ENCODE measurements around the gene MAFG. TPM values are rescaled to one million over a fixed set of nuclear protein-coding genes. Genes with fewer than 3 reads are reported as not detected.

MAFG gene
- total RNA-seq, 1 donor from 2014 or later = 35.8 TPM

DNA sequence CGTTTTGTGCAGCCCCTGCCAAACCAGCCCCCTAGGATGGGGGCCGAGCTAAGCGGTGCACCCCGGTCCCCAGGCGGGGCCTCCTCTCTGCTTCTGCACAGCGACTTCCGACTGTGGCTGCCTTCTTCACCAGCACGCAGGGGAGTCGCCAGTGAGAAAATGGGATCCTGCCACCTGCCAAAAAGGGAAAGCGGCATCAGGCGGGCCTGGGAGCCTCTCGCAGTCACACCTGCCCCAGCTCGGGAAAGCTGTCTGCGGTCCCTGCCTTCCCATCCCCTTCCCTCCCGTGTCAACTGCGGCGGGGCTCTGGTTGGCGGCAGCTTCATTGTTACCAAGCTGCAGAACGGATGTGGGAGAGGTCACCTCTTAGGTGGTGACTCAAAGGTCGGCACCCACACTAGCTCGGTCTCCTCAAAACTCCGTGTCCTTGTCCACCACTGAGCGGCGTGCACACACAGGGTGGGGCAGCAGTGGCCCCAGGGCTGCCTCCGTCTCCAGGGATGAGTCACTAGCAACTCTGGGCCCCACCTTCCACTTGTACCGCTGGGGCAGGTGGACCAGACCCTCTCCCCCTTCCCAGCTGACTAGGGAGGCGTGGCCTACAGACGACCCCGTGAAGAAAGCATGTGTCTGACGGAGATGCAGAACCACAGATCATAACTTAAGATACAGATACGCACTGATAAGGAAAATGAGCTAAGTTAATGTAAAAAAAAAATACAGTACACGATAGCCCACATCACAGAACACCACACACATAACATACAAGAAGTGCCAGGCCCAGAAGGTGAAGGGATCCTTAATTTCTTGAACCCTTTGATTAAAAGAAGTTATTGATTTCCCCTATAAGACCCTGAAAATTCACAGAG lies 14.9 kb downstream of the MAFG start:
- H3K79me2 ChIP-seq (ENCODE audit: insufficient read depth, low read length) = peaks cover 31% of the 10 kb centered on the region
- H3K4me1 ChIP-seq (ENCODE audit: insufficient read depth, low read length) = peaks cover 18% of the 10 kb centered on the region
- Mint-ChIP-seq H3K4me3 (ENCODE audit: unreplicated experiment) (peak overlapping the region; percentile 70), H3K36me3 (ENCODE audit: low read depth, unreplicated experiment) (peaks cover 12% of the 10 kb centered on the region), H3K27ac (ENCODE audit: unreplicated experiment) (peak overlapping the region; percentile 72), H3K4me1 (ENCODE audit: low read depth, unreplicated experiment) (peaks cover 9% of the 10 kb centered on the region), H3K9me3 (ENCODE audit: unreplicated experiment) (peaks cover 1% of the 10 kb centered on the region), H3K27me3 (ENCODE audit: low read depth, unreplicated experiment) (no peaks in the 10 kb centered on the region)
- H3K27ac ChIP-seq (ENCODE audit: low read depth, low read length) = no peak overlapping the region
- TF ChIP-seq, protein P1, sequence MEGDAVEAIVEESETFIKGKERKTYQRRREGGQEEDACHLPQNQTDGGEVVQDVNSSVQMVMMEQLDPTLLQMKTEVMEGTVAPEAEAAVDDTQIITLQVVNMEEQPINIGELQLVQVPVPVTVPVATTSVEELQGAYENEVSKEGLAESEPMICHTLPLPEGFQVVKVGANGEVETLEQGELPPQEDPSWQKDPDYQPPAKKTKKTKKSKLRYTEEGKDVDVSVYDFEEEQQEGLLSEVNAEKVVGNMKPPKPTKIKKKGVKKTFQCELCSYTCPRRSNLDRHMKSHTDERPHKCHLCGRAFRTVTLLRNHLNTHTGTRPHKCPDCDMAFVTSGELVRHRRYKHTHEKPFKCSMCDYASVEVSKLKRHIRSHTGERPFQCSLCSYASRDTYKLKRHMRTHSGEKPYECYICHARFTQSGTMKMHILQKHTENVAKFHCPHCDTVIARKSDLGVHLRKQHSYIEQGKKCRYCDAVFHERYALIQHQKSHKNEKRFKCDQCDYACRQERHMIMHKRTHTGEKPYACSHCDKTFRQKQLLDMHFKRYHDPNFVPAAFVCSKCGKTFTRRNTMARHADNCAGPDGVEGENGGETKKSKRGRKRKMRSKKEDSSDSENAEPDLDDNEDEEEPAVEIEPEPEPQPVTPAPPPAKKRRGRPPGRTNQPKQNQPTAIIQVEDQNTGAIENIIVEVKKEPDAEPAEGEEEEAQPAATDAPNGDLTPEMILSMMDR (IDR thresholded peaks at IDR 0.05; ENCODE audit: insufficient read depth, low read depth, low read length) = no peak
- TF ChIP-seq EZH2 (IDR thresholded peaks at IDR 0.05; ENCODE audit: insufficient read depth, low read length) = no peak
- H3K4me2 ChIP-seq (ENCODE audit: low read length) = no peak overlapping the region
- H3K27me3 ChIP-seq (ENCODE audit: insufficient read depth, low read length) = no peaks in the 10 kb centered on the region
- no peak overlapping the region for H3K4me3 ChIP-seq (ENCODE audit: insufficient read depth, low read depth, low read length)
- DNase-seq (ENCODE audit: low read depth) (no peak), FAIRE-seq (no peak)
- H3K9me3 ChIP-seq (ENCODE audit: insufficient read depth, low read depth, low read length) = no peaks in the 10 kb centered on the region
- H2AFZ ChIP-seq (ENCODE audit: low read depth, low read length) = no peak overlapping the region
- peaks cover 70% of the 10 kb centered on the region for H4K20me1 ChIP-seq (ENCODE audit: insufficient read depth, low read length)
- no peak overlapping the region for H3K9ac ChIP-seq (ENCODE audit: low read length)
- H3K36me3 ChIP-seq (ENCODE audit: insufficient read depth, low read length) = peaks cover 6% of the 10 kb centered on the region

DNA sequence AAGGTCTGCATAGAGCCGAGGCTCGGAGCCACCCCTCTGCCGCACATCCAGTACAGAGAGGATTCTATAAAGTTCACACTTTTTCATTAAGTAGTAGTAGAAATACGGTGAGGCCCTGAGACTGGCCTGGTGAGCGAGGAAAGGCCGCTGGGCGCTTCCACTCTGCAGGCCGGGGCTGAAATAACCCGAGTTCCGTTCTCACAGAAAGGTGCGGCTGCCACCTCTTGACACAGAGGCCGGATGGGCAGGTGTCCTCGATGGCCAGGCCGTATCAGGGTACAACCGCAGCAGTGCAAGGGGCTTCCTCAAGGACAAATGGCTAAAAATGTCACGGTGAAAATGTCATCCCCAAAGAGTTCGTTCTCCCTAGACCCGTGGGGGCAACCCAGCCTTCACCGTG lies 15.6 kb downstream of the MAFG start:
- Histone ChIP-seq H3K9me3 (ENCODE audit: insufficient read depth, low read depth, low read length) (no peaks in the 10 kb centered on the region), H3K9ac (ENCODE audit: low read length) (no peak overlapping the region), H3K36me3 (ENCODE audit: insufficient read depth, low read length) (peaks cover 6% of the 10 kb centered on the region), H4K20me1 (ENCODE audit: insufficient read depth, low read length) (peaks cover 65% of the 10 kb centered on the region), H3K79me2 (ENCODE audit: insufficient read depth, low read length) (peaks cover 24% of the 10 kb centered on the region), H3K27me3 (ENCODE audit: insufficient read depth, low read length) (no peaks in the 10 kb centered on the region), H3K4me3 (ENCODE audit: insufficient read depth, low read depth, low read length) (no peak overlapping the region), H3K4me2 (ENCODE audit: low read length) (peak overlapping the region; percentile 58), H3K27ac (ENCODE audit: low read depth, low read length) (no peak overlapping the region), H2AFZ (ENCODE audit: low read depth, low read length) (no peak overlapping the region), H3K4me1 (ENCODE audit: insufficient read depth, low read length) (peaks cover 15% of the 10 kb centered on the region)
- Mint-ChIP-seq H3K27ac (ENCODE audit: unreplicated experiment) (no peak overlapping the region), H3K27me3 (ENCODE audit: low read depth, unreplicated experiment) (no peaks in the 10 kb centered on the region), H3K4me3 (ENCODE audit: unreplicated experiment) (peak overlapping the region; percentile 74), H3K4me1 (ENCODE audit: low read depth, unreplicated experiment) (peaks cover 6% of the 10 kb centered on the region), H3K9me3 (ENCODE audit: unreplicated experiment) (peaks cover 1% of the 10 kb centered on the region), H3K36me3 (ENCODE audit: low read depth, unreplicated experiment) (peaks cover 12% of the 10 kb centered on the region)
- FAIRE-seq (no peak), DNase-seq (ENCODE audit: low read depth) (no peak)
- TF ChIP-seq, protein P1 (IDR thresholded peaks at IDR 0.05; ENCODE audit: insufficient read depth, low read depth, low read length) = no peak
- no peak for TF ChIP-seq EZH2 (IDR thresholded peaks at IDR 0.05; ENCODE audit: insufficient read depth, low read length)

Measured in astrocyte (in vitro differentiated cells and primary cell).